Fibroblast of lung (primary cell): ENCODE measurements around the gene ZNF398. TPM values are rescaled to one million over a fixed set of nuclear protein-coding genes. Genes with fewer than 3 reads are reported as not detected.

Experiments used
- DNase-seq, 2 donors: peaks; one replicate each; pipeline versions ENCODE4 v3.0.0 to v3.0.0-alpha.2; 2010; ENCODE audit warnings: low read depth in 2 of 2
- H2AFZ ChIP-seq: 2 replicates; pipeline ENCODE4 v1.5.1; 2012; ENCODE audit warnings: low read length, control low read depth, inconsistent platforms
- H3K27ac ChIP-seq: 2 replicates; pipeline ENCODE4 v1.5.1; 2011; ENCODE audit warnings: low read length, control low read depth; ENCODE audit not compliant: insufficient read depth
- H3K27me3 ChIP-seq: 2 replicates; pipeline ENCODE4 v1.5.1; 2011; ENCODE audit warnings: mild to moderate bottlenecking, low read length; ENCODE audit not compliant: control insufficient read depth, insufficient read depth
- H3K36me3 ChIP-seq: 2 replicates; pipeline ENCODE4 v1.5.1; 2011; ENCODE audit warnings: low read length; ENCODE audit not compliant: control insufficient read depth, insufficient read depth
- H3K4me1 ChIP-seq: 2 replicates; pipeline ENCODE4 v1.5.1; 2011; ENCODE audit warnings: low read length; ENCODE audit not compliant: control insufficient read depth, insufficient read depth; ENCODE audit errors: extremely low read depth
- H3K4me2 ChIP-seq: 2 replicates; pipeline ENCODE4 v1.5.1; 2011; ENCODE audit warnings: low read length, control low read depth; ENCODE audit not compliant: insufficient read depth; ENCODE audit errors: extremely low read depth
- H3K4me3 ChIP-seq, 4 experiments: fragments of 200-600 bp in 1 of 4; sonication (generic) in 1 of 4; replicated peaks in 1 of 4; 2 replicates each; pipeline ENCODE4 v1.5.1; 2011 to 2016; ENCODE audit warnings: low read length in 4 of 4, low read depth in 3 of 4, mild to moderate bottlenecking in 3 of 4, control low read depth in 2 of 4, inconsistent platforms in 1 of 4, mixed read lengths in 1 of 4; ENCODE audit not compliant: insufficient read depth in 1 of 4; ENCODE audit errors: control extremely low read depth in 1 of 4
- H3K79me2 ChIP-seq: 2 replicates; pipeline ENCODE4 v1.5.1; 2012; ENCODE audit warnings: mild to moderate bottlenecking, low read length, inconsistent platforms; ENCODE audit not compliant: control insufficient read depth, insufficient read depth
- H3K9ac ChIP-seq: 2 replicates; pipeline ENCODE4 v1.5.1; 2011; ENCODE audit warnings: mild to moderate bottlenecking, low read length, control low read depth; ENCODE audit not compliant: insufficient read depth
- H3K9me3 ChIP-seq: 2 replicates; pipeline ENCODE4 v1.5.1; 2012; ENCODE audit warnings: low read depth, low read length; ENCODE audit not compliant: control insufficient read depth, insufficient read depth
- H4K20me1 ChIP-seq: 2 replicates; pipeline ENCODE4 v1.5.1; 2011; ENCODE audit warnings: low read length; ENCODE audit not compliant: control insufficient read depth, insufficient read depth; ENCODE audit errors: extremely low read depth
- EZH2 ChIP-seq: IDR thresholded peaks from 2 replicates; pipeline ENCODE4 v1.5.1; 2012; ENCODE audit warnings: low read length, control low read depth, mild to moderate bottlenecking; ENCODE audit errors: missing control alignments
- polyA minus RNA-seq: library from RNA; depleted of rRNA, polyadenylated mRNA; stranded (reverse); fragments of >200 nt; gene quantifications from 2 replicates; pipeline ENCODE4 v1.2.3, GENCODE V29; 2011; ENCODE audit warnings: low replicate concordance
- polyA plus RNA-seq, 2 donors: library from polyadenylated mRNA; depleted of rRNA in 1 of 2; stranded (reverse) in 1 of 2; unstranded in 1 of 2; fragments of >200 nt; gene quantifications; 2 replicates each; pipeline ENCODE4 v1.2.1, GENCODE V29; 2011 to 2012; ENCODE audit warnings: missing spikeins in 1 of 2
- total RNA-seq: library from RNA; depleted of rRNA; stranded (reverse); fragments of >200 nt; gene quantifications from 2 replicates; pipeline ENCODE4 v1.2.1, GENCODE V29; 2014
- TF ChIP-seq, protein P1 (sequence below), 2 donors: IDR thresholded peaks in 1 of 2; conservative IDR thresholded peaks in 1 of 2; 1 replicate in 1 of 2; 2 replicates in 1 of 2; pipeline ENCODE4 v1.5.1; 2011 to 2012; ENCODE audit warnings: low read length in 2 of 2, control low read depth in 1 of 2, inconsistent platforms in 1 of 2, low read depth in 1 of 2, mild to moderate bottlenecking in 1 of 2

The ZNF398 gene, protein sequence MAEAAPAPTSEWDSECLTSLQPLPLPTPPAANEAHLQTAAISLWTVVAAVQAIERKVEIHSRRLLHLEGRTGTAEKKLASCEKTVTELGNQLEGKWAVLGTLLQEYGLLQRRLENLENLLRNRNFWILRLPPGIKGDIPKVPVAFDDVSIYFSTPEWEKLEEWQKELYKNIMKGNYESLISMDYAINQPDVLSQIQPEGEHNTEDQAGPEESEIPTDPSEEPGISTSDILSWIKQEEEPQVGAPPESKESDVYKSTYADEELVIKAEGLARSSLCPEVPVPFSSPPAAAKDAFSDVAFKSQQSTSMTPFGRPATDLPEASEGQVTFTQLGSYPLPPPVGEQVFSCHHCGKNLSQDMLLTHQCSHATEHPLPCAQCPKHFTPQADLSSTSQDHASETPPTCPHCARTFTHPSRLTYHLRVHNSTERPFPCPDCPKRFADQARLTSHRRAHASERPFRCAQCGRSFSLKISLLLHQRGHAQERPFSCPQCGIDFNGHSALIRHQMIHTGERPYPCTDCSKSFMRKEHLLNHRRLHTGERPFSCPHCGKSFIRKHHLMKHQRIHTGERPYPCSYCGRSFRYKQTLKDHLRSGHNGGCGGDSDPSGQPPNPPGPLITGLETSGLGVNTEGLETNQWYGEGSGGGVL
- total RNA-seq (5.9 and 7.3 TPM in 2 replicates), polyA plus RNA-seq (6.7 TPM in 2 replicates), polyA minus RNA-seq (34.3 and 43.6 TPM in 2 replicates)
- polyA plus RNA-seq (2012) = 6.0 and 6.2 TPM in 2 replicates

DNA sequence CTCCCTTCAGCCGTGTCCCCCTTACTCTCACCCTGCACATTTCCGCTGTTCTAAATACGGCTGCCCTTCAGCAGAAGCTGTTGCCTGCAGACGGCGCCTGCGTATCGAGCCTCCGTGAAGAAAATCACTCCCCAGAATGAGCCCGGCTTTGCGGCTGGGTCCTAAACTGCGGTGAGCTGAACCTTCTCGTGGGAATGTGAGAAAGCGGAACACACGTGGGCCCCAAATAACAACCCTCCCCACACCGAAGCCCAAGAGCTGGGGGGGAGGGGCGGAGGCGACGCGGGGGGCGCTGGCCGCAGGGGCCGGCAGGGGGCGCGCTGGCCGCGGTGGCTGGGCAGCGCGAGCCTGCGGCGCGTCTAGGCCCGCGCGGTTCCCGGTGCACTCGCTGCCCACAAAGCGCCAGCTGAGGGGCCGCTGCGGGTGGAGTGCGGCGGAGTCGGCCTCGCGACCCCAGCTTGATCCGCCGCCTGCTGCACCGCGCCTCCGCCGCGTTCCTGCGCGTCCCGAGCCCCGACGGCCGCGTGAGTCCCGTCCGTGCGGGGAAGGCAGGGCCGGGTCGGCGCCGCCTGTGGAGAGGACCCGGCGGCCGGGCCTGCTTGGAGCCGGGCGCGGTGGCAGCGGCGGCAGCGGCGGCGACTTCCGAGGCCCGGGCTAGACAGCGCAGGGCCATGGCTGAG, at the start of gene ZNF398:
TSS of gene ZNF398 (plus strand) at position 382 of the 680 bp plus-strand sequence. CDS start at position 672, 290 bp downstream.
- no peaks in the 10 kb centered on the region for H3K4me1 ChIP-seq
- peaks cover 43% of the 10 kb centered on the region for H3K79me2 ChIP-seq
- H3K9me3 ChIP-seq = no peaks in the 10 kb centered on the region
- peak within 1 kb of the TSS; percentile 90 for H3K27ac ChIP-seq
- peak within 1 kb of the TSS; percentile 74 to 93 (median 87) for H3K4me3 ChIP-seq
- no peaks in the 10 kb centered on the region for H4K20me1 ChIP-seq
- no peaks in the 10 kb centered on the region for H3K27me3 ChIP-seq
- TF ChIP-seq, protein P1, sequence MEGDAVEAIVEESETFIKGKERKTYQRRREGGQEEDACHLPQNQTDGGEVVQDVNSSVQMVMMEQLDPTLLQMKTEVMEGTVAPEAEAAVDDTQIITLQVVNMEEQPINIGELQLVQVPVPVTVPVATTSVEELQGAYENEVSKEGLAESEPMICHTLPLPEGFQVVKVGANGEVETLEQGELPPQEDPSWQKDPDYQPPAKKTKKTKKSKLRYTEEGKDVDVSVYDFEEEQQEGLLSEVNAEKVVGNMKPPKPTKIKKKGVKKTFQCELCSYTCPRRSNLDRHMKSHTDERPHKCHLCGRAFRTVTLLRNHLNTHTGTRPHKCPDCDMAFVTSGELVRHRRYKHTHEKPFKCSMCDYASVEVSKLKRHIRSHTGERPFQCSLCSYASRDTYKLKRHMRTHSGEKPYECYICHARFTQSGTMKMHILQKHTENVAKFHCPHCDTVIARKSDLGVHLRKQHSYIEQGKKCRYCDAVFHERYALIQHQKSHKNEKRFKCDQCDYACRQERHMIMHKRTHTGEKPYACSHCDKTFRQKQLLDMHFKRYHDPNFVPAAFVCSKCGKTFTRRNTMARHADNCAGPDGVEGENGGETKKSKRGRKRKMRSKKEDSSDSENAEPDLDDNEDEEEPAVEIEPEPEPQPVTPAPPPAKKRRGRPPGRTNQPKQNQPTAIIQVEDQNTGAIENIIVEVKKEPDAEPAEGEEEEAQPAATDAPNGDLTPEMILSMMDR (conservative IDR thresholded peaks at IDR 0.05 in 1 of 2, IDR thresholded peaks at IDR 0.05 in 1 of 2; ENCODE audit: low read depth in 1 of 2, low read length in 2 of 2) = peak in 1 of 2 donors; percentile 34
- TF ChIP-seq EZH2 = no peak
- H2AFZ ChIP-seq = peak within 1 kb of the TSS; percentile 93
- H3K36me3 ChIP-seq = peaks cover 2% of the 10 kb centered on the region
- peak within 1 kb of the TSS; percentile 95 for H3K9ac ChIP-seq
- peak; percentile 77 to 81 for DNase-seq
- peak within 1 kb of the TSS; percentile 99 for H3K4me2 ChIP-seq

DNA sequence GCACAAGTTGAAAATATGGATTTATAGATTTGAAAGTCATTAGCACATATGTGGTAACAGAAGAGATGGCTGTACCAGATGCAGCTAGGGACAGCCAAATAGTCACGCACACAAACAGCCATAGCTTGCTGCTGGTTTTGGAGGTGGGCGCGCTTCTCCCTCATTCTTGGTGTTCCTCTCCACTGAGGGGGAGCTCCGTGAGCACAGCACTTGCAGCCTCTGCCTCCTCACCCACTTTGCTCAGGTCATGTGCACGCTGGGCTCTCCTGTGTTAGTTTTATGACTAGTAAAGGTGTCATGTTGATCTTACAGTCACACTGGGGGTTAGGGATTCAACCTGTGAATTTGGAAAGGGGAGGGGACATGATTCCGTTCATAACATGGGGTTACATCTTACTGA, 48.2 kb upstream of the ZNF398 start:
- no peak overlapping the region for H3K4me3 ChIP-seq
- DNase-seq = no peak
- H4K20me1 ChIP-seq = no peaks in the 10 kb centered on the region
- no peak overlapping the region for H2AFZ ChIP-seq
- H3K27me3 ChIP-seq = no peaks in the 10 kb centered on the region
- TF ChIP-seq EZH2 = no peak
- TF ChIP-seq, protein P1 (conservative IDR thresholded peaks at IDR 0.05 in 1 of 2, IDR thresholded peaks at IDR 0.05 in 1 of 2; ENCODE audit: low read depth in 1 of 2, low read length in 2 of 2) = no peak
- no peak overlapping the region for H3K9ac ChIP-seq
- H3K9me3 ChIP-seq = no peaks in the 10 kb centered on the region
- H3K4me1 ChIP-seq = no peaks in the 10 kb centered on the region
- no peak overlapping the region for H3K4me2 ChIP-seq
- H3K79me2 ChIP-seq = no peaks in the 10 kb centered on the region
- no peak overlapping the region for H3K27ac ChIP-seq
- no peaks in the 10 kb centered on the region for H3K36me3 ChIP-seq

DNA sequence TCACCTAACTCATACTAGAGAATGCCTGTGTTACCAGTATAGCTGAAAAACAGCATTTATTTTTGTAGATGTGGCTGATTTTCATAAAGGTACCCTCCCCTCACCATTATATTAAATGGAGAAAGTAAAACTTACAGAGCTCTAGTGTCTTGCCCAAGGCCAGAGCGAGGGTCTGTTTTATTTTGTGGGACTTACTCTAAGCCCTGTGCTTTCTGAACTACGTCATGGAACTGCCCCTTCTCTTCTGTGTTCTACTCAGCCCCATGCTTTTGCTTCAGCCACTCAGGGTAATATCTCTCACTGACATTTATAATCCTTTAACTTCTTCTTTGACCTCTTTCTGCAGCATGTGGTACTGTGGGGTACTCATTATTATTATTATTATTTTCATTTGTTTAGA, 46.4 kb upstream of the ZNF398 start:
- no peaks in the 10 kb centered on the region for H3K27me3 ChIP-seq
- no peaks in the 10 kb centered on the region for H3K4me1 ChIP-seq
- no peak overlapping the region for H3K4me3 ChIP-seq
- H3K9ac ChIP-seq = no peak overlapping the region
- no peak for DNase-seq
- H4K20me1 ChIP-seq = no peaks in the 10 kb centered on the region
- H3K79me2 ChIP-seq = no peaks in the 10 kb centered on the region
- no peaks in the 10 kb centered on the region for H3K36me3 ChIP-seq
- no peaks in the 10 kb centered on the region for H3K9me3 ChIP-seq
- no peak overlapping the region for H3K27ac ChIP-seq
- TF ChIP-seq, protein P1 (conservative IDR thresholded peaks at IDR 0.05 in 1 of 2, IDR thresholded peaks at IDR 0.05 in 1 of 2; ENCODE audit: low read depth in 1 of 2, low read length in 2 of 2) = no peak
- TF ChIP-seq EZH2 = no peak
- no peak overlapping the region for H2AFZ ChIP-seq
- no peak overlapping the region for H3K4me2 ChIP-seq
